Tibial nerve (tissue), 4 donors: ENCODE data around the gene ZDHHC11. TPM values are rescaled to one million over a fixed set of nuclear protein-coding genes. Genes with fewer than 3 reads are reported as not detected.

ENCODE experiments used
- DNase-seq, 2 donors: peaks; one replicate each; pipeline ENCODE4 v3.0.0-alpha.2; 2019; ENCODE audit warnings: low spot score in 2 of 2
- H3K27ac ChIP-seq, 4 donors: fragments of 200-600 bp; sonication (generic) in 3 of 4; one replicate each; pipeline ENCODE4 v1.5.1; 2017 to 2019; ENCODE audit warnings: mild to moderate bottlenecking in 1 of 4
- H3K27me3 ChIP-seq, 2 donors: fragments of 200-600 bp; sonication (generic) in 1 of 2; one replicate each; pipeline versions ENCODE4 v1.5.1 to v1.6.0; 2017 to 2019
- H3K36me3 ChIP-seq, 3 donors: fragments of 200-600 bp; sonication (generic); one replicate each; pipeline ENCODE4 v1.5.1; 2018 to 2019
- H3K4me1 ChIP-seq, 4 donors: fragments of 200-600 bp; sonication (generic) in 3 of 4; one replicate each; pipeline ENCODE4 v1.5.1; 2017 to 2019
- H3K4me3 ChIP-seq, 4 donors: fragments of 200-600 bp; sonication (generic) in 3 of 4; one replicate each; pipeline ENCODE4 v1.5.1; 2017 to 2019; ENCODE audit warnings: mild to moderate bottlenecking in 1 of 4, moderate library complexity in 1 of 4
- H3K9me3 ChIP-seq, 4 donors: fragments of 200-600 bp; sonication (generic) in 3 of 4; one replicate each; pipeline ENCODE4 v1.5.1; 2017 to 2019
- CTCF ChIP-seq, 5 experiments: fragments of 200-600 bp in 3 of 5; fragments of 450-650 bp in 2 of 5; sonication (generic) in 3 of 5; IDR thresholded peaks; one replicate each; pipeline ENCODE4 v1.5.1; 2016 to 2019; ENCODE audit warnings: antibody characterized with exemption in 5 of 5, mild to moderate bottlenecking in 3 of 5, moderate library complexity in 2 of 5
- EP300 ChIP-seq, 2 donors: sonication (generic); formaldehyde crosslinking; IDR thresholded peaks; one replicate each; pipeline ENCODE4 v1.6.1; 2017; ENCODE audit warnings: antibody characterized with exemption in 2 of 2, mild to moderate bottlenecking in 1 of 2
- POLR2A ChIP-seq, 2 donors: fragments of 450-650 bp; IDR thresholded peaks; one replicate each; pipeline ENCODE4 v1.6.1; 2017; ENCODE audit warnings: antibody characterized with exemption in 2 of 2, mild to moderate bottlenecking in 2 of 2, moderate library complexity in 2 of 2
- WGBS, 2 donors: methylation state at CpG; one replicate each; pipeline ENCODE4 v1.1.5; 2018; 5-methylcytosine and 5-hydroxymethylcytosine counted together
- total RNA-seq, 4 donors: library from RNA; depleted of rRNA; stranded (reverse); fragments of >200 nt; gene quantifications; one replicate each; pipeline ENCODE4 v1.1.0, GENCODE V29; 2016

Gene ZDHHC11
- total RNA-seq, 4 donors from 2014 or later = 1.1 to 6.9 (median 2.3) TPM

- H3K9me3 ChIP-seq = no peaks in the 10 kb centered on the region
- peaks cover 0 to 46% (median 0%) of the 10 kb centered on the region in 3 donors for H3K36me3 ChIP-seq
- H3K27me3 ChIP-seq = peaks cover 0 to 7% of the 10 kb centered on the region in 2 donors
- H3K4me3 ChIP-seq = no peak overlapping the region
- TF ChIP-seq EP300 (IDR thresholded peaks at IDR 0.05) = no peak
- no peak for TF ChIP-seq CTCF (IDR thresholded peaks at IDR 0.05)
- TF ChIP-seq POLR2A (IDR thresholded peaks at IDR 0.05) = no peak
- DNase-seq = no peak
- no peaks in the 10 kb centered on the region for H3K4me1 ChIP-seq
- no peak overlapping the region for H3K27ac ChIP-seq
- 82 to 84% methylated on average over 11 of the region's 11 CpGs for WGBS, 2 donors
Observed at GRCh38 chr5:858726-859125, 7.9 kb upstream of the ZDHHC11 start.

- no peaks in the 10 kb centered on the region for H3K9me3 ChIP-seq
- H3K27me3 ChIP-seq = peaks cover 0 to 25% of the 10 kb centered on the region in 2 donors
- no peak for DNase-seq
- 65 to 80% methylated on average over 12 to 16 of the region's 16 CpGs for WGBS, 2 donors
- no peak overlapping the region for H3K27ac ChIP-seq
- no peaks in the 10 kb centered on the region for H3K4me1 ChIP-seq
- no peak for TF ChIP-seq EP300 (IDR thresholded peaks at IDR 0.05)
- TF ChIP-seq CTCF (IDR thresholded peaks at IDR 0.05) = no peak
- TF ChIP-seq POLR2A (IDR thresholded peaks at IDR 0.05) = no peak
- H3K36me3 ChIP-seq = peaks cover 0 to 27% (median 0%) of the 10 kb centered on the region in 3 donors
- no peak overlapping the region for H3K4me3 ChIP-seq
Observed at GRCh38 chr5:856531-857425, 6.0 kb upstream of the ZDHHC11 start.

- no peak overlapping the region for H3K4me3 ChIP-seq
- H3K27me3 ChIP-seq = peaks cover 0 to 29% of the 10 kb centered on the region in 2 donors
- H3K4me1 ChIP-seq = no peaks in the 10 kb centered on the region
- no peak for TF ChIP-seq POLR2A (IDR thresholded peaks at IDR 0.05)
- no peak for TF ChIP-seq CTCF (IDR thresholded peaks at IDR 0.05)
- TF ChIP-seq EP300 (IDR thresholded peaks at IDR 0.05) = no peak
- no peaks in the 10 kb centered on the region for H3K9me3 ChIP-seq
- WGBS, 2 donors = 66 to 74% methylated on average over 21 of the region's 21 CpGs
- no peak overlapping the region for H3K27ac ChIP-seq
- H3K36me3 ChIP-seq = peaks cover 0 to 20% (median 0%) of the 10 kb centered on the region in 3 donors
- no peak for DNase-seq
Observed at GRCh38 chr5:855771-856530, 5.2 kb upstream of the ZDHHC11 start.

- no peak for TF ChIP-seq EP300 (IDR thresholded peaks at IDR 0.05)
- TF ChIP-seq CTCF (IDR thresholded peaks at IDR 0.05) = no peak
- TF ChIP-seq POLR2A (IDR thresholded peaks at IDR 0.05) = no peak
- no peak for DNase-seq
- 82% methylated on average over 32 of the region's 32 CpGs for WGBS, 2 donors
- H3K4me3 ChIP-seq = no peak overlapping the region
- H3K9me3 ChIP-seq = no peaks in the 10 kb centered on the region
- H3K4me1 ChIP-seq = no peaks in the 10 kb centered on the region
- no peak overlapping the region for H3K27ac ChIP-seq
- H3K36me3 ChIP-seq = peaks cover 0 to 13% (median 0%) of the 10 kb centered on the region in 3 donors
- H3K27me3 ChIP-seq = peaks cover 0 to 37% of the 10 kb centered on the region in 2 donors
Observed at GRCh38 chr5:854966-855743, 4.4 kb upstream of the ZDHHC11 start.
